HepG2 (cell line): ENCODE measurements around the gene TMEM269. TPM values are rescaled to one million over a fixed set of nuclear protein-coding genes. Genes with fewer than 3 reads are reported as not detected.

Experiments
- BRCA1 ChIP-seq: sonication (generic); formaldehyde crosslinking; IDR thresholded peaks from 2 replicates; pipeline ENCODE4 v1.4.0; 2020; ENCODE audit warnings: missing genetic modification reagents
- CREM ChIP-seq, 2 experiments: sonication (generic) in 1 of 2; formaldehyde crosslinking in 1 of 2; IDR thresholded peaks; 2 replicates each; pipeline versions ENCODE4 v1.4.0 to v1.6.1; 2016 to 2020; ENCODE audit warnings: antibody characterized with exemption in 1 of 2, mild to moderate bottlenecking in 1 of 2, missing genetic modification reagents in 1 of 2
- ETV6 ChIP-seq: sonication (generic); formaldehyde crosslinking; conservative IDR thresholded peaks from 2 replicates; pipeline ENCODE4 v1.4.0; 2020; ENCODE audit warnings: missing genetic modification reagents
- FOXA1 ChIP-seq, 2 experiments: fragments of 450-650 bp in 1 of 2; sonication (generic) in 1 of 2; formaldehyde crosslinking in 1 of 2; IDR thresholded peaks; 2 replicates each; pipeline versions ENCODE4 v1.4.0 to v1.6.1; 2016 to 2020; ENCODE audit warnings: missing genetic modification reagents in 1 of 2
- HOXA9 ChIP-seq: sonication (generic); formaldehyde crosslinking; IDR thresholded peaks from 2 replicates; pipeline ENCODE4 v1.8.1; 2022; ENCODE audit warnings: missing genetic modification reagents, mild to moderate bottlenecking, moderate library complexity, borderline replicate concordance
- KLF12 ChIP-seq: sonication (generic); formaldehyde crosslinking; IDR thresholded peaks from 2 replicates; pipeline ENCODE4 v1.4.0; 2020; ENCODE audit warnings: missing genetic modification reagents, borderline replicate concordance
- KMT2A ChIP-seq: sonication (generic); formaldehyde crosslinking; IDR thresholded peaks from 2 replicates; pipeline ENCODE4 v1.4.0; 2020; ENCODE audit warnings: missing genetic modification reagents
- PTBP1 ChIP-seq: fragments of 200-400 bp; formaldehyde crosslinking; IDR thresholded peaks from 2 replicates; pipeline ENCODE4 v1.6.1; 2018; ENCODE audit warnings: low read length, low read depth; ENCODE audit not compliant: poor library complexity, severe bottlenecking
- RFX3 ChIP-seq: IDR thresholded peaks from 2 replicates; pipeline ENCODE4 v1.6.1; 2016; ENCODE audit warnings: missing biosample characterization, missing genetic modification reagents
- SNRNP70 ChIP-seq: fragments of 200-400 bp; formaldehyde crosslinking; IDR thresholded peaks from 2 replicates; pipeline ENCODE4 v1.6.1; 2017; ENCODE audit warnings: mild to moderate bottlenecking, low read depth, low read length, moderate library complexity
- THAP11 ChIP-seq: IDR thresholded peaks from 2 replicates; pipeline ENCODE4 v1.6.1; 2016; ENCODE audit warnings: missing biosample characterization, missing genetic modification reagents
- THYN1 ChIP-seq: sonication (generic); formaldehyde crosslinking; IDR thresholded peaks from 2 replicates; pipeline ENCODE4 v1.8.1; 2023; ENCODE audit warnings: low read depth, mild to moderate bottlenecking, moderate library complexity, missing genetic modification reagents, borderline replicate concordance
- TSC22D2 ChIP-seq: sonication (generic); formaldehyde crosslinking; IDR thresholded peaks from 2 replicates; pipeline ENCODE4 v1.5.1; 2020; ENCODE audit warnings: missing genetic modification reagents, mild to moderate bottlenecking, borderline replicate concordance
- U2AF2 ChIP-seq: fragments of 200-400 bp; formaldehyde crosslinking; IDR thresholded peaks from 2 replicates; pipeline ENCODE4 v1.6.1; 2017; ENCODE audit warnings: low read depth, mild to moderate bottlenecking, low read length
- ZNF275 ChIP-seq: sonication (generic); formaldehyde crosslinking; IDR thresholded peaks from 2 replicates; pipeline ENCODE4 v1.8.0; 2022; ENCODE audit warnings: missing genetic modification reagents, mild to moderate bottlenecking, inconsistent platforms, borderline replicate concordance
- ZNF337 ChIP-seq: sonication (generic); formaldehyde crosslinking; IDR thresholded peaks from 2 replicates; pipeline ENCODE4 v1.5.1; 2020; ENCODE audit warnings: missing genetic modification reagents, low read depth, mild to moderate bottlenecking, borderline replicate concordance
- polyA plus RNA-seq, 8 experiments: library from polyadenylated mRNA; depleted of rRNA in 3 of 8; stranded (reverse) in 7 of 8; unstranded in 1 of 8; fragments of >200 nt; fragmentation: Illumina TruSeq in 4 of 8; extraction: Trizol in 4 of 8; gene quantifications; 2 replicates each; pipeline versions ENCODE4 v1.2.1 to v1.2.3, GENCODE V29; 2011 to 2016; ENCODE audit warnings: low read depth in 4 of 8, missing spikeins in 1 of 8, mixed read lengths in 1 of 8; ENCODE audit not compliant: insufficient read depth in 1 of 8
- total RNA-seq, 5 experiments: library from RNA; depleted of rRNA; stranded (reverse); fragments of >200 nt; fragmentation: Illumina TruSeq; extraction: Trizol; gene quantifications; 2 replicates each; pipeline ENCODE4 v1.2.3, GENCODE V29; 2016; ENCODE audit warnings: low read depth in 1 of 5
- TF ChIP-seq, protein P1 (sequence below): sonication (generic); formaldehyde crosslinking; conservative IDR thresholded peaks from 2 replicates; pipeline ENCODE4 v1.5.0; 2020; ENCODE audit warnings: missing genetic modification reagents
- TF ChIP-seq, protein P2 (sequence below): sonication (generic); formaldehyde crosslinking; IDR thresholded peaks from 2 replicates; pipeline ENCODE4 v1.5.0; 2020; ENCODE audit warnings: missing genetic modification reagents
- TF ChIP-seq, protein P3 (sequence below): sonication (generic); formaldehyde crosslinking; IDR thresholded peaks from 2 replicates; pipeline ENCODE4 v1.5.1; 2020; ENCODE audit warnings: missing genetic modification reagents, mild to moderate bottlenecking, borderline replicate concordance
- TF ChIP-seq, protein P4 (sequence below): sonication (generic); formaldehyde crosslinking; IDR thresholded peaks from 2 replicates; pipeline ENCODE4 v1.4.0; 2020; ENCODE audit warnings: missing genetic modification reagents, mild to moderate bottlenecking, borderline replicate concordance

Gene TMEM269
- total and polyA plus RNA-seq, 2 of the 13 experiments (the other 11 are each of a cell fraction or from before 2014, with no cell fraction given) = 0.15 to 0.21 TPM

GRCh38 chr1:42766741-42767509, 17.9 kb upstream of the TMEM269 start, which contains the start of the genes C1orf50 and P3H1 (continued):
- TF ChIP-seq, protein P1, sequence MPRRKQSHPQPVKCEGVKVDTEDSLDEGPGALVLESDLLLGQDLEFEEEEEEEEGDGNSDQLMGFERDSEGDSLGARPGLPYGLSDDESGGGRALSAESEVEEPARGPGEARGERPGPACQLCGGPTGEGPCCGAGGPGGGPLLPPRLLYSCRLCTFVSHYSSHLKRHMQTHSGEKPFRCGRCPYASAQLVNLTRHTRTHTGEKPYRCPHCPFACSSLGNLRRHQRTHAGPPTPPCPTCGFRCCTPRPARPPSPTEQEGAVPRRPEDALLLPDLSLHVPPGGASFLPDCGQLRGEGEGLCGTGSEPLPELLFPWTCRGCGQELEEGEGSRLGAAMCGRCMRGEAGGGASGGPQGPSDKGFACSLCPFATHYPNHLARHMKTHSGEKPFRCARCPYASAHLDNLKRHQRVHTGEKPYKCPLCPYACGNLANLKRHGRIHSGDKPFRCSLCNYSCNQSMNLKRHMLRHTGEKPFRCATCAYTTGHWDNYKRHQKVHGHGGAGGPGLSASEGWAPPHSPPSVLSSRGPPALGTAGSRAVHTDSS (CRISPR knock-in tag) = no peak
- no peak for TF ChIP-seq FOXA1 (IDR thresholded peaks at IDR 0.05)
- TF ChIP-seq FOXA1 (CRISPR knock-in tag; IDR thresholded peaks at IDR 0.05) = 0 out of 2 replicates have a peak, but pooled peaks have one; percentile 24
- TF ChIP-seq PTBP1 = no peak
- 0 out of 2 replicates have a peak, but pooled peaks have one; percentile 80 for TF ChIP-seq ETV6
- TF ChIP-seq THAP11 = peak; percentile 48; the same call in 1 of the 2 replicates
- no peak; the same call in 1 of the 2 replicates for TF ChIP-seq KMT2A (CRISPR knock-in tag)
- TF ChIP-seq, protein P2, sequence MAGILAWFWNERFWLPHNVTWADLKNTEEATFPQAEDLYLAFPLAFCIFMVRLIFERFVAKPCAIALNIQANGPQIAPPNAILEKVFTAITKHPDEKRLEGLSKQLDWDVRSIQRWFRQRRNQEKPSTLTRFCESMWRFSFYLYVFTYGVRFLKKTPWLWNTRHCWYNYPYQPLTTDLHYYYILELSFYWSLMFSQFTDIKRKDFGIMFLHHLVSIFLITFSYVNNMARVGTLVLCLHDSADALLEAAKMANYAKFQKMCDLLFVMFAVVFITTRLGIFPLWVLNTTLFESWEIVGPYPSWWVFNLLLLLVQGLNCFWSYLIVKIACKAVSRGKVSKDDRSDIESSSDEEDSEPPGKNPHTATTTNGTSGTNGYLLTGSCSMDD = no peak
- TF ChIP-seq HOXA9 (CRISPR knock-in tag) = no peak
- no peak for TF ChIP-seq U2AF2
- TF ChIP-seq BRCA1 = no peak; the same call in 1 of the 2 replicates
- TF ChIP-seq TSC22D2 (CRISPR knock-in tag) = no peak
- peak; percentile 13; the same call in 1 of the 2 replicates for TF ChIP-seq THYN1 (CRISPR knock-in tag)
- TF ChIP-seq, protein P3, sequence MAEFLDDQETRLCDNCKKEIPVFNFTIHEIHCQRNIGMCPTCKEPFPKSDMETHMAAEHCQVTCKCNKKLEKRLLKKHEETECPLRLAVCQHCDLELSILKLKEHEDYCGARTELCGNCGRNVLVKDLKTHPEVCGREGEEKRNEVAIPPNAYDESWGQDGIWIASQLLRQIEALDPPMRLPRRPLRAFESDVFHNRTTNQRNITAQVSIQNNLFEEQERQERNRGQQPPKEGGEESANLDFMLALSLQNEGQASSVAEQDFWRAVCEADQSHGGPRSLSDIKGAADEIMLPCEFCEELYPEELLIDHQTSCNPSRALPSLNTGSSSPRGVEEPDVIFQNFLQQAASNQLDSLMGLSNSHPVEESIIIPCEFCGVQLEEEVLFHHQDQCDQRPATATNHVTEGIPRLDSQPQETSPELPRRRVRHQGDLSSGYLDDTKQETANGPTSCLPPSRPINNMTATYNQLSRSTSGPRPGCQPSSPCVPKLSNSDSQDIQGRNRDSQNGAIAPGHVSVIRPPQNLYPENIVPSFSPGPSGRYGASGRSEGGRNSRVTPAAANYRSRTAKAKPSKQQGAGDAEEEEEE (CRISPR knock-in tag) = no peak
- TF ChIP-seq RFX3 = no peak
- TF ChIP-seq ZNF337 (CRISPR knock-in tag) = no peak
- no peak for TF ChIP-seq SNRNP70
- TF ChIP-seq ZNF275 (CRISPR knock-in tag) = peak; percentile 76
- peak; percentile 27; the same call in 1 of the 2 replicates for TF ChIP-seq CREM (IDR thresholded peaks at IDR 0.05)
- TF ChIP-seq CREM (CRISPR knock-in tag; IDR thresholded peaks at IDR 0.05) = no peak
- TF ChIP-seq, protein P4, sequence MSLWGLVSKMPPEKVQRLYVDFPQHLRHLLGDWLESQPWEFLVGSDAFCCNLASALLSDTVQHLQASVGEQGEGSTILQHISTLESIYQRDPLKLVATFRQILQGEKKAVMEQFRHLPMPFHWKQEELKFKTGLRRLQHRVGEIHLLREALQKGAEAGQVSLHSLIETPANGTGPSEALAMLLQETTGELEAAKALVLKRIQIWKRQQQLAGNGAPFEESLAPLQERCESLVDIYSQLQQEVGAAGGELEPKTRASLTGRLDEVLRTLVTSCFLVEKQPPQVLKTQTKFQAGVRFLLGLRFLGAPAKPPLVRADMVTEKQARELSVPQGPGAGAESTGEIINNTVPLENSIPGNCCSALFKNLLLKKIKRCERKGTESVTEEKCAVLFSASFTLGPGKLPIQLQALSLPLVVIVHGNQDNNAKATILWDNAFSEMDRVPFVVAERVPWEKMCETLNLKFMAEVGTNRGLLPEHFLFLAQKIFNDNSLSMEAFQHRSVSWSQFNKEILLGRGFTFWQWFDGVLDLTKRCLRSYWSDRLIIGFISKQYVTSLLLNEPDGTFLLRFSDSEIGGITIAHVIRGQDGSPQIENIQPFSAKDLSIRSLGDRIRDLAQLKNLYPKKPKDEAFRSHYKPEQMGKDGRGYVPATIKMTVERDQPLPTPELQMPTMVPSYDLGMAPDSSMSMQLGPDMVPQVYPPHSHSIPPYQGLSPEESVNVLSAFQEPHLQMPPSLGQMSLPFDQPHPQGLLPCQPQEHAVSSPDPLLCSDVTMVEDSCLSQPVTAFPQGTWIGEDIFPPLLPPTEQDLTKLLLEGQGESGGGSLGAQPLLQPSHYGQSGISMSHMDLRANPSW (CRISPR knock-in tag) = no peak
- TF ChIP-seq KLF12 = peak; percentile 68; the same call in 1 of the 2 replicates
